H1 (cell line): Measurements from ENCODE around the gene KIAA0586. TPM values are rescaled to one million over a fixed set of nuclear protein-coding genes. Genes with fewer than 3 reads are reported as not detected.

Source experiments
- CTCF ChIA-PET: fragments of 300-600 bp; sonication (Branson Sonifier 250); formaldehyde crosslinking; loops from one replicate; lab custom pipeline; 2021; ENCODE audit not compliant: partially characterized antibody; lab: Charles Lee
- POLR2A ChIA-PET: fragments of 300-600 bp; sonication (Branson Sonifier 250); formaldehyde crosslinking; loops from one replicate; lab custom pipeline; 2021; ENCODE audit warnings: inconsistent platforms; ENCODE audit not compliant: partially characterized antibody; lab: Charles Lee
- DNase-seq, 2 experiments: peaks; one replicate each; pipeline versions ENCODE4 v3.0.0 to v3.0.0-alpha.2; 2010 to 2022; ENCODE audit warnings: low spot score in 2 of 2, low read depth in 1 of 2, mixed read lengths in 1 of 2
- FAIRE-seq: peaks from 2 replicates; lab custom pipeline; 2011; peaks lifted over from hg19 to GRCh38; lab: Jason Lieb, UNC
- H2AFZ ChIP-seq: 2 replicates; pipeline ENCODE4 v1.8.1; 2012; ENCODE audit warnings: low read length, inconsistent platforms
- H2AK5ac ChIP-seq: 2 replicates; pipeline ENCODE4 v1.6.1; 2013; ENCODE audit warnings: low read depth, low read length
- H2BK120ac ChIP-seq: replicated peaks from 2 replicates; pipeline ENCODE3; 2013; ENCODE audit warnings: low read depth, low read length, inconsistent platforms
- H2BK12ac ChIP-seq: 2 replicates; pipeline ENCODE4 v1.6.1; 2013; ENCODE audit warnings: low read depth, low read length
- H2BK15ac ChIP-seq: 2 replicates; pipeline ENCODE4 v1.6.1; 2013; ENCODE audit warnings: low read length
- H2BK20ac ChIP-seq: 2 replicates; pipeline ENCODE4 v1.6.1; 2013; ENCODE audit warnings: low read length
- H2BK5ac ChIP-seq: 2 replicates; pipeline ENCODE4 v1.6.1; 2013; ENCODE audit warnings: low read depth, low read length
- H3K14ac ChIP-seq: 2 replicates; pipeline ENCODE4 v1.6.1; 2013; ENCODE audit warnings: inconsistent platforms; ENCODE audit not compliant: insufficient read length
- H3K18ac ChIP-seq: 2 replicates; pipeline ENCODE4 v1.6.1; 2013; ENCODE audit warnings: low read length; ENCODE audit errors: extremely low read depth
- H3K23ac ChIP-seq: 2 replicates; pipeline ENCODE4 v1.6.1; 2013; ENCODE audit warnings: inconsistent platforms; ENCODE audit not compliant: insufficient read length
- H3K23me2 ChIP-seq: 2 replicates; pipeline ENCODE4 v1.6.1; 2013; ENCODE audit warnings: low read depth, low read length
- H3K27ac ChIP-seq: 2 replicates; pipeline ENCODE4 v1.6.1; 2011; ENCODE audit warnings: low read depth, low read length, inconsistent platforms
- H3K27me3 ChIP-seq, 4 experiments: replicated peaks in 1 of 4; 1 replicate in 1 of 4; 2 replicates in 3 of 4; pipeline versions ENCODE4 v1.6.1 to v1.8.1; 2011 to 2013; ENCODE audit warnings: low read length in 3 of 4, mild to moderate bottlenecking in 3 of 4, inconsistent platforms in 2 of 4, mixed read lengths in 2 of 4, moderate library complexity in 1 of 4; ENCODE audit not compliant: control insufficient read depth in 3 of 4, insufficient read depth in 3 of 4; ENCODE audit errors: extremely low read depth in 1 of 4
- H3K36me3 ChIP-seq, 4 experiments: 2 replicates each; pipeline versions ENCODE4 v1.6.1 to v1.8.1; 2011 to 2013; ENCODE audit warnings: mild to moderate bottlenecking in 4 of 4, low read length in 3 of 4, moderate library complexity in 2 of 4, control low read depth in 1 of 4, inconsistent platforms in 1 of 4; ENCODE audit not compliant: insufficient read depth in 4 of 4, control insufficient read depth in 2 of 4
- H3K4ac ChIP-seq: replicated peaks from 2 replicates; pipeline ENCODE3; 2013; ENCODE audit warnings: low read length, low read depth, mixed read lengths, inconsistent platforms; ENCODE audit not compliant: insufficient read length
- H3K4me1 ChIP-seq, 4 experiments: replicated peaks in 1 of 4; 1 replicate in 1 of 4; 2 replicates in 3 of 4; pipeline versions ENCODE4 v1.6.1 to v1.8.1; 2011 to 2013; ENCODE audit warnings: low read length in 3 of 4, inconsistent platforms in 2 of 4, mixed read lengths in 1 of 4; ENCODE audit not compliant: insufficient read depth in 4 of 4, control insufficient read depth in 3 of 4
- H3K4me2 ChIP-seq, 2 experiments: 2 replicates each; pipeline versions ENCODE4 v1.6.1 to v1.8.1; 2011 to 2013; ENCODE audit warnings: low read depth in 2 of 2, low read length in 2 of 2, control low read depth in 1 of 2, inconsistent platforms in 1 of 2, mild to moderate bottlenecking in 1 of 2; ENCODE audit not compliant: insufficient read depth in 1 of 2
- H3K4me3 ChIP-seq, 4 experiments: fragments of 200-600, 300-600 bp in 1 of 4; sonication (generic), shearing (Covaris generic), sonication (Bioruptor Twin) in 1 of 4; 2 replicates each; pipeline versions ENCODE4 v1.5.1 to v1.8.1; 2011 to 2016; ENCODE audit warnings: low read length in 4 of 4, low read depth in 3 of 4, control low read depth in 2 of 4, inconsistent platforms in 2 of 4, mild to moderate bottlenecking in 2 of 4, mixed read lengths in 1 of 4, moderate library complexity in 1 of 4; ENCODE audit not compliant: insufficient read depth in 2 of 4; ENCODE audit errors: extremely low read depth in 1 of 4
- H3K56ac ChIP-seq: replicated peaks from 2 replicates; pipeline ENCODE3; 2013; ENCODE audit warnings: low read depth, mild to moderate bottlenecking, mixed read lengths, low read length, inconsistent platforms; ENCODE audit not compliant: insufficient read length
- H3K79me1 ChIP-seq: 2 replicates; pipeline ENCODE4 v1.6.1; 2013; ENCODE audit warnings: low read depth, low read length, control low read depth
- H3K79me2 ChIP-seq, 2 experiments: 2 replicates each; pipeline versions ENCODE4 v1.6.1 to v1.8.1; 2012 to 2013; ENCODE audit warnings: low read length in 2 of 2, mild to moderate bottlenecking in 2 of 2, inconsistent platforms in 1 of 2; ENCODE audit not compliant: insufficient read depth in 2 of 2, control insufficient read depth in 1 of 2
- H3K9ac ChIP-seq, 4 experiments: replicated peaks in 1 of 4; 1 replicate in 1 of 4; 2 replicates in 3 of 4; pipeline versions ENCODE4 v1.6.1 to v1.8.1; 2011 to 2013; ENCODE audit warnings: low read depth in 3 of 4, low read length in 3 of 4, control low read depth in 2 of 4, mild to moderate bottlenecking in 2 of 4, moderate library complexity in 2 of 4, inconsistent platforms in 1 of 4; ENCODE audit errors: extremely low read depth in 1 of 4
- H3K9me3 ChIP-seq, 2 experiments: 2 replicates each; pipeline versions ENCODE4 v1.6.1 to v1.8.1; 2012 to 2013; ENCODE audit warnings: mild to moderate bottlenecking in 2 of 2, moderate library complexity in 2 of 2, control low read depth in 1 of 2, inconsistent platforms in 1 of 2, low read depth in 1 of 2, low read length in 1 of 2, mixed read lengths in 1 of 2; ENCODE audit not compliant: insufficient read depth in 2 of 2
- H4K20me1 ChIP-seq, 2 experiments: replicated peaks in 1 of 2; 2 replicates each; pipeline versions ENCODE3 to v1.8.1; 2011 to 2013; ENCODE audit warnings: inconsistent platforms in 2 of 2, low read length in 2 of 2, mild to moderate bottlenecking in 1 of 2; ENCODE audit not compliant: insufficient read depth in 2 of 2, control insufficient read depth in 1 of 2
- H4K5ac ChIP-seq: 2 replicates; pipeline ENCODE4 v1.6.1; 2013; ENCODE audit warnings: low read length, low read depth, mixed read lengths, inconsistent platforms; ENCODE audit not compliant: insufficient read length
- H4K8ac ChIP-seq: 2 replicates; pipeline ENCODE4 v1.8.0; 2013; ENCODE audit warnings: mild to moderate bottlenecking, moderate library complexity, low read length, inconsistent platforms; ENCODE audit not compliant: insufficient read depth; ENCODE audit errors: extremely low read depth
- H4K91ac ChIP-seq: replicated peaks from 2 replicates; pipeline ENCODE3; 2013; ENCODE audit warnings: low read length, mixed read lengths, inconsistent platforms; ENCODE audit not compliant: insufficient read length
- JUN ChIP-seq: IDR thresholded peaks from 2 replicates; pipeline ENCODE4 v1.6.1; 2011; ENCODE audit warnings: low read depth, mild to moderate bottlenecking, improper control_type of control experiment, low read length
- PHF8 ChIP-seq: fragments of 200-600 bp; sonication (generic); conservative IDR thresholded peaks from 2 replicates; pipeline ENCODE4 v1.7.1; 2012; ENCODE audit warnings: low read depth, mild to moderate bottlenecking, inconsistent platforms, low read length, moderate library complexity
- WGBS, 2 experiments: shearing (Covaris generic) in 1 of 2; methylation state at CpG; one replicate each; pipeline versions ENCODE4 v1.1.6 to v1.1.7; 2013 to 2015; ENCODE audit warnings: low lambda C conversion rate in 2 of 2, mixed read lengths in 2 of 2, inconsistent platforms in 1 of 2, low coverage in 1 of 2, missing lambda C conversion rate in 1 of 2; ENCODE audit not compliant: insufficient replicate concordance in 2 of 2, insufficient coverage in 1 of 2, insufficient read length in 1 of 2; ENCODE audit errors: extremely low coverage in 1 of 2, missing lambda C conversion rate in 1 of 2; 5-methylcytosine and 5-hydroxymethylcytosine counted together
- polyA plus RNA-seq, 7 experiments: library from polyadenylated mRNA; depleted of rRNA in 3 of 7; stranded (reverse) in 5 of 7; unstranded in 2 of 7; fragments of >200 nt in 5 of 7; fragments of 200-250 nt in 2 of 7; gene quantifications; 1 replicate in 5 of 7; 2 replicates in 1 of 7; 4 replicates in 1 of 7; pipeline versions ENCODE4 v1.2.1 to v1.2.3, GENCODE V29; 2011 to 2013; ENCODE audit warnings: missing spikeins in 2 of 7, mixed read lengths in 2 of 7
- total RNA-seq: library from RNA; stranded (reverse); fragmentation: NEBNext Ultra II Directional; extraction: Animal tissue kit (Norgen Biotek cat#: 25700); gene quantifications from 2 replicates; pipeline ENCODE4 v1.2.1, GENCODE V29; 2021
- TF ChIP-seq, protein P1 (sequence below): IDR thresholded peaks from 2 replicates; pipeline ENCODE4 v1.6.1; 2011; ENCODE audit warnings: low read length, improper control_type of control experiment

The KIAA0586 gene
- total and polyA plus RNA-seq, 2 of the 8 experiments (the other 6 are each of a cell fraction or from before 2014, with no cell fraction given), result 7.2 to 24.8 TPM

DNA sequence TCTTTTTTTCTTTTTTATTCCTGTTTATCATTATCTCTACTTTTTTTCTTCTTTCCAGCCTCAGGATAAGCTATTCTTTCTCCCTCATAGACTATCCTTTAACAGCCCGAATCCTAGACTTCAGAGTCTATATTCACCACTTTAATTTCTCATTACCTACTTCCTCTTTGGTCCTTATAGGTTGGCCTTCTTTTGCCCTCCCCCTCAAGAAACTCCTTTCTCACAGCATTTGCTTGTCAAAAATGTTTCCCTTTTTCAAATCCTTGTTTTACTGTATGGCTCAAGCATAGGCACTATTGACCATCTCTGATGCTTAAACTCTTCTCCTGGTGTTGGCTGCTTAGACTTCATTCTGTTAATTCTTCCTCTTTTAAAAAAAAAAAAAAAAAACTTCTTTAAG, 52.5 kb downstream of the KIAA0586 start:
- no peak overlapping the region for H3K56ac ChIP-seq
- H3K4me2 ChIP-seq, result no peak overlapping the region
- no peaks in the 10 kb centered on the region for H3K4me1 ChIP-seq
- ChIA-PET POLR2A (no interaction called here), CTCF (no interaction called here)
- H2BK15ac ChIP-seq, result no peak overlapping the region
- no peak overlapping the region for H3K23ac ChIP-seq
- no peak overlapping the region for H4K5ac ChIP-seq
- H2AFZ ChIP-seq, result no peak overlapping the region
- no peak overlapping the region for H3K18ac ChIP-seq
- no peaks in the 10 kb centered on the region for H3K27me3 ChIP-seq
- DNase-seq (no peak), FAIRE-seq (no peak)
- no peaks in the 10 kb centered on the region for H3K79me2 ChIP-seq
- H2BK120ac ChIP-seq, result no peak overlapping the region
- H2BK5ac ChIP-seq, result no peak overlapping the region
- H2BK12ac ChIP-seq, result no peak overlapping the region
- no peak overlapping the region for H2AK5ac ChIP-seq
- H3K14ac ChIP-seq, result no peak overlapping the region
- H4K91ac ChIP-seq, result no peak overlapping the region
- H3K27ac ChIP-seq, result no peak overlapping the region
- H3K4me3 ChIP-seq, result no peak overlapping the region
- no peak overlapping the region for H3K9ac ChIP-seq
- H2BK20ac ChIP-seq, result no peak overlapping the region
- WGBS, 2 experiments, result 90% methylated on average over 1 of the region's 1 CpG; no CpG with 5 or more reads in 1 of the 2 experiments
- H3K23me2 ChIP-seq, result no peaks in the 10 kb centered on the region
- H3K4ac ChIP-seq, result no peak overlapping the region
- no peaks in the 10 kb centered on the region for H3K79me1 ChIP-seq
- H3K36me3 ChIP-seq, result peaks cover 0 to 8% (median 3%) of the 10 kb centered on the region in 4 experiments; a peak in 3 of 8 replicates
- H4K20me1 ChIP-seq, result no peaks in the 10 kb centered on the region
- H3K9me3 ChIP-seq, result no peaks in the 10 kb centered on the region
- H4K8ac ChIP-seq, result no peak overlapping the region
- TF ChIP-seq JUN (no peak), PHF8 (no peak)
- TF ChIP-seq, protein P1, sequence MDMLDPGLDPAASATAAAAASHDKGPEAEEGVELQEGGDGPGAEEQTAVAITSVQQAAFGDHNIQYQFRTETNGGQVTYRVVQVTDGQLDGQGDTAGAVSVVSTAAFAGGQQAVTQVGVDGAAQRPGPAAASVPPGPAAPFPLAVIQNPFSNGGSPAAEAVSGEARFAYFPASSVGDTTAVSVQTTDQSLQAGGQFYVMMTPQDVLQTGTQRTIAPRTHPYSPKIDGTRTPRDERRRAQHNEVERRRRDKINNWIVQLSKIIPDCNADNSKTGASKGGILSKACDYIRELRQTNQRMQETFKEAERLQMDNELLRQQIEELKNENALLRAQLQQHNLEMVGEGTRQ, result no peak
